ENCODE measurements around the gene PSMD1.
"Not testable (repeated sequence)": the region's sequence is repeated elsewhere in the genome, so short reads cannot be mapped to it uniquely, and the experiment has no call there.

PSMD1 gene

DNA sequence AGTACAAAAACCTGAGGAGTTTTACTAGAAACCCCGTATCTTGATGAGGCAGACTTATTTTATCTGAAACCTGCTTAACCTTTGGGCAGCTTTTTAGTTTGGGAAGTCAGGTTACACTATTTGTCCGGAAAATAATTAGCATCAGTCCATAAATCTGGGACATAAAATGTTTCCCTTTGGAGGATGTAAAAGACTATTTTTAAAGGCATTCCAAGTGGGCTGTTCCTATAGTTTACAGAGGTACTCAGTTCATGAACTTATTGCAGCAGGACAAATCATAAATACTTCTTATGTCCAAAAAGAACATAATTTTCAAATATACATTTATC lies 61.9 kb downstream of the PSMD1 start:
- DNase-seq, result no peak

DNA sequence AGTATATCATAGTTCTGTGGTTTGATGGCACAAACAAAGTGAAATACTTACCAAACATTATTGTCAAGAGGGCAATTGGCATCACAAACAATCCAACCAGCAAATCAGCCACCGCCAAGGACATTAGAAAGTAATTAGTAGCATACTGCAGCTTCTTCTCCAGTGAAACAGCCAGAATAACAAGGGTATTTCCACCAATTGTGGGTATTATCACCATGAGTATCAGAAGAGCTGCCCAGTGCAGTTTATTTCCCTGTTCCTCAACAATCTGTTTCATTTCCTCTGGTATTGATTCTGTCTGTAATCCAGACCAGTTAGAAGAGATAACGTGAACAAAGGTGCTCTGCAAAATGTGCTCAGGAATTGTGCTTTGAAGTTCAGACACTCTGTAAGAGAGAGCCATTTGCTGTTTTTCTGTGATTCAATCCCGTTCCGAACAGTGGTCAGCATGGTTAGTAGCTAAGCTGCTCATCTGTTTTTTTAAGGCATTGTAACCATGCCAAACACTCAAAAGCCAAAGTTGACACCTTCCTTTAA lies 66.8 kb downstream of the PSMD1 start:
- no peak for DNase-seq

DNA sequence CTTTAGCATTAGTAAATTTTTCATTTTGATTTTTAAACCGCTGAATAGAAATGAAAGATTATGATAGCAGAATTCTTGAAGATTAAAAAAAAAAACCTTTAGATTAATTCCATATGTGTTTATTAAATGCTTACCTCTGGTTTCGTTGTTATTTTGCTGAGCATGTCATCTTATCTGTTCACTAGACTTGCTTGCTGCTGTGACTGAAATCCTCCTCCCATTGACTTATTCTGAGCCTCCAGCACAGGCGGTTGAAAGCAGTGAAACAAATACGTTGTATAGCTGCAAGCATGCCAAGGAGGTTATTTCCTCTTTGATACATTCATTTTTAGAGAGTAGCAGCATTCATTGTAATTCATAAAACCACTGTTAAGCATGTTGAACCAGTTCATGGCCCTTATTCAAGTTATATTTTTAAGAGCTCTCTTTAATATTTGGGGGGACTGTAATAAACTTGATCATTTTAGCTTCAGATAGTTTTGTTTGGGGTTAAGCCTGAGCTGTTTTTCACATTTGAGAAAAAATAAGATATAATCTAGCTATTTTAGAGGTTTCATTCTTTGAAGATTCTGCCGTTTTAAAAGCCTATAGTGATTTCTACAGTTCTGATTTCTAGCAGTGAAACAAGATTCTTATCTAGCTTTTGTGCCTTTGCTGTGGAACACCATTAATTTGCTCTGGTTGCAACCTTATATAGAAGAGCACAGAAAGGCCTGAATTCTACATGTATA lies 68.3 kb downstream of the PSMD1 start, which contains the start of gene HTR2B:
Gene HTR2B (minus strand): TSS at position 205 of the 731 bp plus-strand sequence. CDS start 1,278 bp downstream, outside the sequence.
- no peak for DNase-seq

DNA sequence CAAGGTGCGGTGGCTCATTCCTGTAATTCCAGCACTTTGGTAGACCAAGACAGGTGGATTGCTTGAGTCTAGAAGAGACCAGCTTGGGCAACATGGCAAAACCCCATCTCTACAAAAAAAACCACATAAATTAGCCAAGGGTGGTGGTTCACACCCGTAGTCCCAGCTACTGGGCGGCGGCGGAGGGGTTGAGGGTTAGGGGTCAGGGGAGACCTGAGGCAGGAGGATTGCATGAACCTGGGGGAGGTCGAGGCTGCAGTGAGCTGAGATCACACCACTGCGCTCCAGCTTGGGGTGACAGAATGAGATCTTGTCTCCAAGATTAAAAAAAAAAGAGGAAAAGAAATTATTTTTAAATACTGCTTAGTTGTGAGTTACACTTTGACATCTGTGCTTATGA lies 69.5 kb downstream of the PSMD1 start:
- no peak for DNase-seq

DNA sequence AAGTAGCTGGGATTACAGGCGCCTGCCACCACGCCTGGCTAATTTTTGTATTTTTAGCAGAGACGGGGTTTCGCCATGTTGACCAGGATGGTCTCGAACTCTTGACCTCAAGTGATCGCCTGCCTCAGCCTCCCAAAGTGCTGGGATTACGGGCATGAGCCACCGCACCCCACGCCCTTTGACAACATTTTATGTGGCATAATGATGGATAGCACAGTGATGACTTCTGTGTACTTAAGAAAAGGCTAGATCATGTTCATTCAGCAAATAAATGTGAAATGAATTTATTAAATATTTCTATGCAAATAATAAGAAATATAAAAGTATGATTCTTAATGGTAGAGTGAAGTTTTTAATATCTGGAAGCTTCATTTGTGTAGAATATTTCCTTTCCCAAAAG lies 70.8 kb downstream of the PSMD1 start:
- no peak for DNase-seq

DNA sequence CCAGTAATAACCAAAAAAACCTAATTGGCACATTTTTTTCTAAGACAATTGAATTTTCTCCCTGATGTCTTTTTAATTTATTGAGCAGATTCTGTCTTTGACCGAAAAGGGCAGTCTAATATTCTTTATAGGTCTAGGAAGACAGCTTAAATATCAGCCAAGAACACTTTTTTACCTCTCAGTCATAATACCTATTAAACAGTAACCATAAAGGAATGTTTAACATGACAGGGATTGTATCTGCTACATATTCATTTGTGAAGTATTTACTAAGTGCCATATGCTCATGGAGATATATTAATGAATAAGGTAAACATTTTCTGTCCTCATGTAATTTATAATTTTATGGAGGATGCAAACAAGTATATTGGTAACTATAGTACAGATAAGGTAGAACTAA lies 71.3 kb downstream of the PSMD1 start:
- DNase-seq, result no peak

DNA sequence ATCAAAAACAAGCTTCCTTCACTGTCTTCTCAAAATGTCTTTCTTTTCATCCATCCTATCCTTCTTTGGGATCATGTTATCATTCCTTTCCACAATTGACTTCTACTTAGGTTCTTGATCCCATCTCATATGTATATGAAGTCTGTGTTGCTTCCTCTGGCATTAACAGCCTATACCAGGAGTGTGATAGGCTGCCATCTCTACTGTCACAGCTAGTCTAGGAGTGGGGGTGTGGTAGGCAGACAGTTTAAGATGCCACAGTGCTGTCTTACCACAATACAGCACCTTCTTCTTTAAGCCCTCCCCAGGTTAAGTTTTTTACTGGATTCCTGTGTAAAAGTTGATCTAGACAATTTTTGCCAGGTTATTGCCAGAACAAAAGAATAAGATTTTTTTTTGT lies 71.9 kb downstream of the PSMD1 start:
- DNase-seq, result no peak

DNA sequence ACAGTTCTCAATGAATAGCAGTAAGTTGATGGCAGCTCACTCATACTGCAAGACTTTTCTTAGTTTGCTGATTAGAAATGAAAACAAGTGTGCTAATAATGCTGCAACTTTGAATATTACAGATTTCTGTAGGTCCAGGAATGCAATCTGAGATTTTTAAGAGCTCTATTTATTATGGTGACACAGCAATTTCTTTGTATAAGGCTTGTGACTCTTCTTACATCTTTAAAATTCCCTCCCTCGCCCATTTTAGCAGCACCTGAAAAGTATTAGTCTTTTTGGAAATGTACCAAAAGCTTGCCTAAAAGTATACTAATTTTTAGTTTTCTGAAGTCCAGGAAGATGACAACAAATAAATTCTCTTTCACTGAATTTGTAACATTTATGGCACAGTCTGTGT lies 72.5 kb downstream of the PSMD1 start:
- no peak for DNase-seq

DNA sequence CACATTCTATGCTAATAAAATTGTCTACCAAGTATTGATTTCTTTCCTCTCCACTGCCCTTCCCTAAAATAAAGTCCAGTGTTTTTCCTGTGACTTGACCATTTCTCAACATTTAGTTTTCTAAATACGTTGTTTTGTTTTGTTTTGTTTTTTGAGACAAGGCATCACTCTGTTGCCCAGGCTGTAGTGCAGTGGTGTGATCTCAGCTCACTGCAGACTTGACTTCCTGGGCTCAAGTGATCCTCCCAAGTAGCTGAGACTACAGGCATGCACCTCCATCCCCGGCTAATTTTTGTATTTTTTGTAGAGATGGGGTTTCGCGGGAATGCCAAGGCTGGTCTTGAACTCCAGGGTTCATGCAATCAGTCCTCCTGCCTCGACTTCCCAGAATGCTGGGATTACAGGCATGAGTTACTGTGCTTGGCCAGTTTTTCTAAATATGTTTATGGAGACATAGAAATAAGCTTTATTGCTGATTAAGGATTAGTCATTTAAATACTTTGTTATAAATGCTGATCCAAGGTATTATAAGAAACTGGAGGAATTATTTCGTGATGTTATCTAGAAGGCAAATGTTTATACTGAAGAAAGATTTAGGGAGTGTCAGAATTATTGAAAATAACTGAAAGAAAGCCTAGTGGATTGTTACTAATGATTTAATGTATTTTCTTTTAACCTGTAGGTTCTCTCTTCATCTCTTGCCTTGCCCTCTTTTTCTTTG lies 73.8 kb downstream of the PSMD1 start:
- no peak for DNase-seq

DNA sequence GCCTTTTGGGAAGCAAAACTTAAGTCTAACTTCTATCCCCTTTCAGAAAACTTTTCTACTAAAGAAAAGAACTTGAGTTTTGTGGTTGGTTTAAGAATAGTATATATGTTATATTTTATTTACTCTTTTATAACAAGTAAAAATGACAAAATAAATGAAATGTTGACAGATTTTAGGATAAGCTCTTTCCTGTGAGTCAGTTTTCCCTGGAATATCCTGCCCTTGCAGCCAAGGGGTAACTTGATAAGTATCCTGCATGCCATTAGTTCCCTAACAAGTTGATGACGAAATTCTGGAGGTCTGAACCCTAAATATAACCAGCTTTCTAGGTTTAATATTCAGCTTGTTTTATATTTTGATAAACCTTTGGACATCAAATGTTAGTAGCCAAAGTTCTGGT lies 75.5 kb downstream of the PSMD1 start:
- no peak for DNase-seq

DNA sequence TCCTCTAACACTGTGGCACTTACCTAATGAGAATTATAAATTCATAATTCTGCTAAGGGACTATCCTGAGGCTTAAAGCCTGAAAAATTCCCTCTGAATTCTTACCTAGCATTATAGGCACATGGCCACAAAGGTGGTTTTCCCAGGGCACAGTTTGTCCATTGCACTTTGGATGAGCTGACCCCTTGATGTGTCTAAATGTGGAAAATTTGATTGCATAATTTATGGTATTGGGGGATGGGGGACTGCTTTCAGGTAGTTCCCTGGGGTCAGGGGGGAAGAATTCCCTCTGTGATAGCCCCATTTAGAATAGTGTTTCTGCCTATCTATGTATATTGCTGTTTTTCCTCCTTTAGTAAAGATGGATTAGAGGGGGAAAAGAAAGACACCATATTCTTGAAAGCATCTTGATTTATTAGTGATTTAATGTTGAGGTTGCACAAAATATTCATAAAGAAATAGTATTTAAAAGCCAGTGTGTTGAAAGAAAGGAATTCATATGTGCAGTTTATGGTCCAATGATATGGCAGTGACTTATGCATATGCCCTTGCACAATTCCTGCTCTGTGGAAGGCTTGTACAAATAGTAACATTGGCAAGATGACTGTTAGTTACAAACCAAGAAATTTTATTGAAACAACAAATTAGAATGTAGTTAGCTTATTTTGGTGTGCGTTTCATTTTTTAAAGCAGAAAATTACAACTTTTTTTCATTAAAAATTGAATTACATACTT lies 76.9 kb downstream of the PSMD1 start:
- no peak for DNase-seq

DNA sequence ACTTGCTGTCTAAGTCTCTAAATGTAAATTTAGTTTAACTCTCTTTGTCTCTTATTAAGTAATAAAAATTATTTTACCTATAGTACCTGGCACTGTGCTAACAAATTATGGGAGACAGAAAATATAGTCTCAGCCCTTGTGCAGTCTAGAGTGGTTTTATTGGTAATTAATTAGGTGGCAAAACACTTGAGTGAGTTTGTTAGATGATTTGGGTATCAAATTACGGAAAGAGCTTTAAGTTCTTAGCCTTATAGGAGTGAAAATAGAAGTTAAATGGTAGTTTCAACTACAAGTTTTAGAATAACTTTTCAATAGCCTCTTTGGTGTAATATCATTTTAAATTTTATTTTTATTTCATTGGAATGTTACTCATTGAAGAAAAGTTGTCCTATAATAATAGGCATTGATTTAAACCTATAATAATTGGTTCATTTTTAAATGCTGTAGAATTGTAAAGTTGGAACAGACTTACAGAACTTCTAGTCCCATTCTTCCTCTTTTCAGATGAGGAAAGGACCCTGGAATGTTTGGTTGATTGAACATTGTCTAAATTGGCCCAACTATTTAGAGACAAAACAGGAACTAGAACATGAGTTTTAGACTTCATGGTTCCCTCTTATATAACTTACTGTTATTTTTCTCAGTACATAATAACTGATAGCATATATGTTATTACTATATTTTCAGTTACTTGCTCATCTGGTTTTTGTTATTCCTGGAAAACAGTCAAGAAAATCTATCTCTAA lies 78.4 kb downstream of the PSMD1 start:
- no peak for DNase-seq

DNA sequence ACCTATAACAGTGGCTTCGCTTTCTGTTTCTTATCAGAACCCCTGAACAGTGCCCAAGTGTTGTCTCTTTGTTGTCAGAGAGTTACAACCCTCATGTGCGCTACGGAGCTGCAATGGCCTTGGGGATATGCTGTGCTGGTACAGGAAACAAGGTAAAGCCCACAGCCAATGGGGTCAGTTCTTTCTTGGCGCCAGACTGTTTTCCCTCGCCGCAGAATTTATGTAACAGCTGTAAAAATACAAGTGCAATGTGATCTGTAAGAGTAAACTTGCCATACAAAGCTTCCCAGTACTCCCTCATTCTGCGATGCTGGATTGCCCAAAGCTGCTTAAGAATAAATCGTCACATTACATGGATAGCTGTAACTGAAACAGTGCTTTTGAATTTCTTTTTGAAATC lies 82.0 kb downstream of the PSMD1 start:
- peak; percentile 63 for DNase-seq

DNA sequence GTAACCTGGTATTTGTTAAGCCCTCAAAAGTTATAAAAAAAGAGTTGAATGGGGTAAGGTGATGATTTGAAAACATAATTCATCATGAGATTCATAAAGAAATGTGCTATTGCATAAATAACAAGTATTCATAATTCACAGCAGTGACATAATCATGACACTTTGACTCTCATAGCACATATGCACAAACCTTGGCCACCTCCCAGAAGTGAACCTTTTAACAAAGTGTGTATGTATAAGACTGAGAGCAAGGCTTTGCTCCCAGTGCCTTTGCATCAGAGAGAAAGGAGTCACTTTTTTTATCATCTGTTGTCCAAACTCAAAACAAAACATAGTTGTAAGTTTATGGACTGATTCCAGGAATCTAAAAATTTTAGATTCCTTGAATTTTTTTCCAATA lies 83.1 kb downstream of the PSMD1 start:
- DNase-seq, result no peak

DNA sequence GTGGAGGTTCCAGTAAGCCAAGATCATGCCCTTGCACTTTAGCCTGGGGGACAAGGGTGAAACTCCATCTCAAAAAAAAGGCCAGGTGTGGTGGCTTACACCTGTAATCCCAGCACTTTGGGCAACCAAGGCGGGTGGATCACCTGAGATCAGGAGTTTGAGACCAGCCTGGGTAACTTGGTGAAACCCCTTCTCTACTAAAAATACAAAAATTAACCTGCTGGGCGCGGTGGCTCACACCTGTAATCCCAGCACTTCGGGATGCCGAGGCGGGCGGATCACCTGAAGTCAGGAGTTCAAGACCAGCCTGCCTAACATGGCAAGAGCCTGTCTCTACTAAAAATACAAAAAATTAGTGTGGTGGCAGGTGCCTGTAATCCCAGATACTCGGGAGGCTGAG lies 84.1 kb downstream of the PSMD1 start:
- not testable (repeated sequence) for DNase-seq

DNA sequence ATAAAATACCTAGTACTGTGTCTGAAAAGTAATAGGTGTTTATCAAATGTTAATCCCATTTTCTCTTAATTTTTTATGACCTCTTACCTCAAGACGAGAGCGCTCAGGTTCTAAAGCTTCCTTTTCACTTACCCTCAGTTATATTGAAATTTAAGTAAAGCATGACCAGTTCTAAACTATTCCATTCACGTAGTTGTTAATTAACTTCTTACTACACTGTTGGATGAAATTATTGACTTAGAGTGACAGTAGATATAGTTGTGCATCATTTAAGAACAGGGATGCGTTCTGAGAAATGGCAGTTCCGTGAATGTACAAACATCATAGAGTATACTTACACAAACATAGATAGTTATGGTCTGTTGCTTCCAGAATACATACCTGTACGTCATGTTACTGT lies 88.2 kb downstream of the PSMD1 start:
- DNase-seq, result no peak

DNA sequence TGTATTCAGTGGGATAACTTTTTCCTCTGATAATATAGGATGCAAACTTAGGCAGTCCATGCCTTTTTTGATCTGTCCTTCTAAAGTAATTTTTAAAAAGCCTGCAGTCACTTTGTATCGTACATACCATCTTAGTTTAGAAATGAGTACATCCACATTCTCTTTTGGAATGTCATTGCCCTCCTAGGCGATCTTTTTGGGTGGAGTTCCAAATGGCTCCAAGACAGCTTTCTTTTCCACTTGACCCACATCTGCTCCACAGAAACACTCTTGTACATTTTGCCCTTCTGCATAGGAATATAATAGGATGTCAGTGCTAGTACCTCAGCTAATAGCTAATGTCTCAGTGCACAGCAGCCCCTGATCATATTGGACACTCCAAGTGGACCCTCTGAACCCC lies 90.0 kb downstream of the PSMD1 start:
- DNase-seq, result no peak

DNA sequence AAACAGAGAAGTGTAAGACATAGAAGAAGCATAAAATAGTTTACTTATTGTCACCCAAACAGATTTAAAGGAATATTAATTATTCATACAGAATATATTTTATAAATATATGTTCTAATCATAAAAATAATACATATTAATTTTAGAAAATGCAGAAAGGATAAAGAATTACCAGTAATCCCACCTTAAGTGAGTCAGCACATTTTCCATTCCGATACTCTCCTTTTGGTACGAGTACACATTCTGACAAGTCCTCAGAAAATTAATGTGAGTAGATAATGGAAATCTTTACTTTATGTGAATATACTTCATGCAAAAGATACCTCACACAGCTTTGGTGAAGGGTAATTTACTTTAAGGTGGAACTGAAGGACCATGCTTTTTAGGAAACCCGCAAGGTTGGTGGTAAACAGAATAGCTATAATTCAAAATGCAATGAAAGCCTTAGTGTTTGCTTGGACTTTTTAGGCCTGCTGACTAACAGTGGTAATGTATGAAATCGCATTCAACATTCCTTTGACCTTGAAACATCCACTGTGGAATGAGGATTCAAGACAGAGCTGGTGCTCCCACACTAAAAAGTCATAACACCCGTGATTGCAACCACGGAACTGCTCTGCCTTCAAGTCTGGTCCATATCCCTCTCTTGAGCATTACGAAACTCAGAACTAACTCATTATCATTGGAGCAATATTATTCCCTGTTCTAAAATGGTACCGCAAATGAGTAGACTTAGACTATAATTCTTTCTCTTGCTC lies 96.3 kb downstream of the PSMD1 start:
- DNase-seq, result no peak

DNA sequence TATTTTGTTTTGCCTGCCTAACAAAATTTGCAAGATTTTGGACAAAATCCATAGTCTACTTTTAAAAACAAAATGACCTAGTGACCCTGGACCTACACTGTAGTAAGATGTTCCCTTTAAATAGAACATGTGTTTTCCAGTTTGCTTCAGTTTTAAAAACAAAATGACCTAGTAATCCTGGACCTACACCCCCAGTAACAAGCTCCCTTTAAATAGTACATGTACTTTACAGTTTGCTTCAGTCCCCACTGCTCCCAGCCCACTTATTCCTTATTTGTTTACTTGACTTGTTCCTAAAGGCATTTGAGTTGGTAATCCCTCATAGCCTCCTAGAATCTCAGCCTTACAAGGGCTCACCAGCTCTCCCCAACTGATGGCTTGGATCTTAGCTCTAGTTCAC lies 102.6 kb downstream of the PSMD1 start:
- DNase-seq, result no peak

DNA sequence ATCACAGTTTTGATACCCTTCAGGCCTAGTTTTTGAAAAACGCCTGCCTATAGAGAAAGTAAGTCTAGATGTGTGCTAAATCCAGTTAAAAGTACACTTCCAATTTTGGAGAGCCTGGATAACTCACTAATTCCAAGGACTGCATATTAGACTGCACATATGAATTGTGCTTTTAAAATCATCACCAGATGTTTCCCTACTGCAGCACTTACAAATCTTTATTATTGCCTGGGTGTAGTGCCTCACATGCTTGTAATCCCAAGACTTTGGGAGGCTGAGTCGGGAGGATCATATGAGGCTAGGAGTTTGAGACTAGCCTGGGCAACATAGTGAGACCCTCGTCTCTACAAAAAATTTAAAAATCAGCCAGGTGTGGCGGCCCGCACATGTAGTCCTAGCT lies 104.0 kb downstream of the PSMD1 start:
- DNase-seq, result no peak

DNA sequence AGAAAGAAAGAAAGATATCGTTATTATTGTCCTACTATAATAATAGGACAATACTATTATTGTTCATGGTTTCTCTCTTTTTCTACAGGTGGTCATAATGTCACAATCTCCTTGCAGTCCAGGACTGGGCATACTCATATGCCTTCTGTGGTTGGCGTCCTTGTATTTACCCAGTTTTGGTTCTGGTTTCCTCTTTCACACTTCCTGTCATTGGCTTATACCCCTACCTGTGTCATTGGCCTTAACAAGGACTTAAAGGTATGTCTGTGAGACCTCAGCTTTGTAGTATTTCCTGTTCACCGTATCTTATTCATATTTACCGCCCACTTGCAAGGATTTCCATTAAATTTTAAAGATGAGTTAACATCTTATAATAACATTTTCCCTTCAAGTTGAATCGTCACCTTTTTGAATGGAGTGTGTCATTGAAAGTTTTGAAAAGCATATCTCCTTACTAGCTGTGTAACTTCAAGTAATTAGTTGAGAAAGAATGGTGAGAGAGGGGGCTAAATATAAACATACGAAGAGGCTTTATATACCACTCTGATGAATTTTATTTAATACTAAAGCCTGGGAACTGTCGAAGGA lies 104.7 kb downstream of the PSMD1 start:
- no peak for DNase-seq

DNA sequence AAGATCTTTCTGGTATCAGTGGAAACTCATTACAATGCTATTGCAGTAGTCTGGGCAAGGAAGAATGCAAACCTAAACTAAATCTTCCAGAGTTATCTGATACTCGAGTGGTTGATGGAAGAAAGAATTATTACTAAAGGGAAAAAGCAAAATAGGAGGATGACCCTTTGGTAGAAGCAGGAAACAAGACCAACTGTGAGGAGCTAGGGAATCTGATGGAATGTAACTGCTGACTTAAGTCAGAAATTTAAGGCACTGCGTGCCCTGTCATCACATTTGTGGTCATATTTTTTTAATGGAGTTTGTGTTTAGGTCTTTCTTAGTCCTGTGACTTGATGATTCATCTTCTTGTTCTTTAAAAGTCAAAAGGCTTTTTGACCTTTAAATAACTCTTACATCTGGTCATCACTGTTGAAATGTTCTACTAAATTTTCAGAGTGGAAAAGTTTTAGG lies 105.2 kb downstream of the PSMD1 start:
- DNase-seq, result no peak
